K562 (cell line): ENCODE results near the gene OR52K1. TPM values are rescaled to one million over a fixed set of nuclear protein-coding genes. Genes with fewer than 3 reads are reported as not detected.

ENCODE experiments used
- ATAC-seq: fragments of 200-7000 bp; cut with Tn5 transposase; 3 replicates; pipeline ENCODE4 v1.9.1; 2020; ENCODE audit warnings: moderate library complexity
- BruUV-seq: library from RNA; stranded (reverse); fragments of 400-500 nt; replicated peaks from 2 replicates; lab custom pipeline; 2021; lab: Mats Ljungman, UMichigan
- CTCF ChIA-PET: fragments of 300-600 bp; formaldehyde crosslinking; extraction: SDS; loops from one replicate; lab custom pipeline; 2021; ENCODE audit warnings: low intra/inter-chr PET ratio; lab: Yijun Ruan, JAX
- POLR2A ChIA-PET: fragments of 300-600, 350-650 bp; sonication (Branson Sonifier 250); formaldehyde crosslinking; extraction: SDS; loops from one replicate; lab custom pipeline; 2021; ENCODE audit warnings: antibody characterized with exemption, inconsistent platforms; lab: Yijun Ruan, JAX
- DNase-seq, 4 experiments: peaks; one replicate each; pipeline versions ENCODE4 v3.0.0 to v3.0.0-alpha.2; 2011 to 2018; ENCODE audit warnings: low spot score in 3 of 4, mixed read lengths in 3 of 4; ENCODE audit errors: extremely low read depth in 1 of 4
- FAIRE-seq: peaks from 2 replicates; lab custom pipeline; 2011; peaks lifted over from hg19 to GRCh38; lab: Jason Lieb, UNC
- H2AFZ ChIP-seq: 2 replicates; pipeline ENCODE4 v1.6.0; 2011; ENCODE audit warnings: low read depth, low read length, control low read depth, inconsistent platforms
- H3K27ac ChIP-seq: fragments of 200-600 bp; 3 replicates; pipeline ENCODE4 v1.8.0; 2011; ENCODE audit warnings: low read depth, mild to moderate bottlenecking, control low read depth, inconsistent platforms, low read length, moderate library complexity, mixed read lengths; ENCODE audit errors: extremely low read depth
- H3K27me3 ChIP-seq, 2 experiments: fragments of 300-600 bp in 1 of 2; 2 replicates in 1 of 2; 3 replicates in 1 of 2; pipeline versions ENCODE4 v1.6.0 to v1.8.0; 2011; ENCODE audit warnings: inconsistent platforms in 2 of 2, low read length in 2 of 2, mild to moderate bottlenecking in 1 of 2, mixed read lengths in 1 of 2, moderate library complexity in 1 of 2; ENCODE audit not compliant: control insufficient read depth in 2 of 2, insufficient read depth in 2 of 2
- H3K36me3 ChIP-seq: fragments of 300-600 bp; 3 replicates; pipeline ENCODE4 v1.8.0; 2011; ENCODE audit warnings: mild to moderate bottlenecking, low read length, inconsistent platforms; ENCODE audit not compliant: control insufficient read depth, insufficient read depth
- H3K4me1 ChIP-seq, 2 experiments: fragments of 200-600 bp in 1 of 2; replicated peaks in 1 of 2; 2 replicates in 1 of 2; 3 replicates in 1 of 2; pipeline versions ENCODE4 v1.5.1 to v1.8.0; 2011; ENCODE audit warnings: inconsistent platforms in 2 of 2, low read length in 2 of 2, mild to moderate bottlenecking in 1 of 2, mixed read lengths in 1 of 2, moderate library complexity in 1 of 2; ENCODE audit not compliant: control insufficient read depth in 2 of 2, insufficient read depth in 2 of 2
- H3K4me2 ChIP-seq: 2 replicates; pipeline ENCODE4 v1.6.1; 2011; ENCODE audit warnings: low read length, control low read depth, inconsistent platforms, mixed read lengths; ENCODE audit not compliant: insufficient read depth
- H3K4me3 ChIP-seq: fragments of 200-600 bp; sonication (generic), shearing (Covaris generic); 2 replicates; pipeline ENCODE4 v1.5.1; 2016; ENCODE audit warnings: control low read depth, inconsistent platforms
- H3K79me2 ChIP-seq: fragments of 200-600 bp; 3 replicates; pipeline ENCODE4 v1.8.0; 2011; ENCODE audit warnings: low read length, inconsistent platforms; ENCODE audit not compliant: control insufficient read depth, insufficient read depth
- H3K9ac ChIP-seq, 2 experiments: 2 replicates each; pipeline versions ENCODE4 v1.6.0 to v1.6.1; 2011; ENCODE audit warnings: low read depth in 2 of 2, low read length in 2 of 2, control low read depth in 1 of 2, inconsistent platforms in 1 of 2, mild to moderate bottlenecking in 1 of 2, mixed read lengths in 1 of 2; ENCODE audit not compliant: insufficient read depth in 1 of 2
- H3K9me1 ChIP-seq: one replicate; pipeline ENCODE4 v1.6.0; 2011; ENCODE audit warnings: inconsistent platforms, mild to moderate bottlenecking, low read length, moderate library complexity; ENCODE audit not compliant: control insufficient read depth, insufficient read depth
- H3K9me3 ChIP-seq: replicated peaks from 2 replicates; pipeline ENCODE4 v1.5.1; 2011; ENCODE audit warnings: low read depth, low read length, inconsistent platforms; ENCODE audit not compliant: control insufficient read depth, insufficient read depth
- H4K20me1 ChIP-seq: replicated peaks from 2 replicates; pipeline ENCODE4 v1.6.1; 2011; ENCODE audit warnings: low read length, inconsistent platforms, mixed read lengths; ENCODE audit not compliant: control insufficient read depth, insufficient read depth
- CBX2 ChIP-seq: fragments of 200-600 bp; sonication (generic); IDR thresholded peaks from one replicate; pipeline ENCODE4 v1.6.1; 2012; ENCODE audit warnings: mild to moderate bottlenecking, low read length, inconsistent platforms; ENCODE audit not compliant: insufficient read depth, poor library complexity, severe bottlenecking
- MCM3 ChIP-seq: fragments of 450-650 bp; IDR thresholded peaks from 2 replicates; pipeline ENCODE4 v1.6.1; 2016
- WHSC1 ChIP-seq: IDR thresholded peaks from one replicate; pipeline ENCODE4 v1.6.1; 2012; ENCODE audit warnings: low read length, control low read depth, inconsistent platforms
- ZNF143 ChIP-seq: sonication (generic); formaldehyde crosslinking; IDR thresholded peaks from 2 replicates; pipeline ENCODE4 v1.9.0; 2022; ENCODE audit warnings: mild to moderate bottlenecking, missing genetic modification reagents
- ZNF347 ChIP-seq: fragments of 450-650 bp; formaldehyde crosslinking; IDR thresholded peaks from 2 replicates; pipeline ENCODE4 v1.4.0; 2020; ENCODE audit warnings: low read depth, mild to moderate bottlenecking, moderate library complexity
- ZNF436 ChIP-seq: fragments of 250-450, 450-650 bp; sonication (Bioruptor Pico); formaldehyde crosslinking; IDR thresholded peaks from 2 replicates; pipeline ENCODE4 v1.7.0; 2020; ENCODE audit warnings: mild to moderate bottlenecking
- WGBS: fragments of 100-300 bp; shearing (Covaris generic); methylation state at CpG from one replicate; pipeline ENCODE4 v1.1.6; 2016; ENCODE audit warnings: low coverage, mixed read lengths; ENCODE audit not compliant: insufficient coverage; ENCODE audit errors: missing lambda C conversion rate; 5-methylcytosine and 5-hydroxymethylcytosine counted together
- in situ Hi-C: fragments of 300-500 bp; cut with MboI; formaldehyde crosslinking; loops from 4 replicates; pipeline ENCODE4 v1.15.0; 2018; ENCODE audit warnings: inconsistent platforms, mixed read lengths
- intact Hi-C: fragments of 100-400 bp; cut with micrococcal nuclease; formaldehyde crosslinking; loops from 2 replicates; pipeline ENCODE4 v1.14.2; 2022
- polyA plus RNA-seq, 8 experiments: library from polyadenylated mRNA; depleted of rRNA in 4 of 8; stranded (reverse) in 5 of 8; unstranded in 3 of 8; fragments of >200 nt; fragmentation: Nextera tagmentation in 2 of 8; fragmentation: Illumina TruSeq in 1 of 8; extraction: Ambion mirVana in 2 of 8; extraction: Trizol in 1 of 8; gene quantifications; 2 replicates each; pipeline versions ENCODE4 v1.2.1 to v1.2.3, GENCODE V29; 2011 to 2014; ENCODE audit warnings: inconsistent platforms in 1 of 8, missing spikeins in 1 of 8
- total RNA-seq, 7 experiments: library from RNA; depleted of rRNA in 6 of 7; stranded (reverse); fragments of >200 nt in 6 of 7; fragmentation: Illumina TruSeq in 2 of 7; extraction: Trizol in 2 of 7; gene quantifications; 2 replicates each; pipeline versions ENCODE4 v1.2.1 to v1.2.3, GENCODE V29; 2011 to 2021; ENCODE audit warnings: low replicate concordance in 1 of 7

The OR52K1 gene
- total and polyA plus RNA-seq, 9 of the 15 experiments (the other 6 are each of a cell fraction or from before 2014, with no cell fraction given), result not detected

- FAIRE-seq, result no peak
- H4K20me1 ChIP-seq, result no peaks in the 10 kb centered on the region
- TF ChIP-seq MCM3 (no peak), WHSC1 (no peak), ZNF347 (CRISPR knock-in tag) (no peak), CBX2 (no peak), ZNF143 (CRISPR knock-in tag) (no peak), ZNF436 (CRISPR knock-in tag) (no peak)
- H3K27ac ChIP-seq, result no peak overlapping the region
- in situ Hi-C loops, result no loop called here
- no peak overlapping the region for H3K4me3 ChIP-seq
- no peak for DNase-seq
- ATAC-seq, result no peak
- H3K4me2 ChIP-seq, result no peak overlapping the region
- intact Hi-C loops, result no loop called here
- H3K79me2 ChIP-seq, result no peaks in the 10 kb centered on the region
- no TSS peak for BruUV-seq
- 0% methylated on average over 1 of the region's 1 CpG for WGBS
- no peak overlapping the region for H3K9ac ChIP-seq
- CTCF ChIA-PET, result no interaction called here
- H3K9me3 ChIP-seq, result no peaks in the 10 kb centered on the region
- H3K9me1 ChIP-seq, result no peaks in the 10 kb centered on the region
- peaks cover 0 to 3% of the 10 kb centered on the region in 2 experiments; a peak in 2 of 5 replicates for H3K4me1 ChIP-seq
- POLR2A ChIA-PET, result no interaction called here
- peaks cover 2 to 13% of the 10 kb centered on the region in 2 experiments; a peak in 2 of 5 replicates for H3K27me3 ChIP-seq
- no peaks in the 10 kb centered on the region for H3K36me3 ChIP-seq
- no peak overlapping the region for H2AFZ ChIP-seq
Measured at GRCh38 chr11:4479644-4480043, 2.8 kb upstream of the OR52K1 start.
